Nephron (organoid): ENCODE data around the gene DNAI1.

ENCODE experiments used
- H3K27ac Mint-ChIP-seq, 3 experiments: 2 replicates each; pipeline ENCODE4 v1.8.0; 2020; ENCODE audit warnings: mixed read lengths in 3 of 3, mild to moderate bottlenecking in 2 of 3, moderate library complexity in 1 of 3
- H3K27me3 Mint-ChIP-seq: 2 replicates; pipeline ENCODE4 v1.8.0; 2021; ENCODE audit warnings: low read depth, mild to moderate bottlenecking, moderate library complexity, mixed read lengths
- H3K36me3 Mint-ChIP-seq: 2 replicates; pipeline ENCODE4 v1.8.0; 2020; ENCODE audit warnings: low read depth, mixed read lengths
- H3K4me1 Mint-ChIP-seq: 2 replicates; pipeline ENCODE4 v1.8.0; 2020; ENCODE audit warnings: mixed read lengths
- H3K4me3 Mint-ChIP-seq, 3 experiments: 2 replicates each; pipeline ENCODE4 v1.8.0; 2020; ENCODE audit warnings: mild to moderate bottlenecking in 3 of 3, mixed read lengths in 3 of 3, moderate library complexity in 2 of 3
- H3K9me3 Mint-ChIP-seq: 2 replicates; pipeline ENCODE4 v1.8.0; 2020; ENCODE audit warnings: mixed read lengths
- TF ChIP-seq, protein P1 (sequence below), 3 experiments: fragments of 200-600 bp; sonication (generic); IDR thresholded peaks; one replicate each; pipeline ENCODE4 v1.5.0; 2021; ENCODE audit warnings: antibody characterized with exemption in 3 of 3; ENCODE audit not compliant: unreplicated experiment in 3 of 3

The DNAI1 gene

DNA sequence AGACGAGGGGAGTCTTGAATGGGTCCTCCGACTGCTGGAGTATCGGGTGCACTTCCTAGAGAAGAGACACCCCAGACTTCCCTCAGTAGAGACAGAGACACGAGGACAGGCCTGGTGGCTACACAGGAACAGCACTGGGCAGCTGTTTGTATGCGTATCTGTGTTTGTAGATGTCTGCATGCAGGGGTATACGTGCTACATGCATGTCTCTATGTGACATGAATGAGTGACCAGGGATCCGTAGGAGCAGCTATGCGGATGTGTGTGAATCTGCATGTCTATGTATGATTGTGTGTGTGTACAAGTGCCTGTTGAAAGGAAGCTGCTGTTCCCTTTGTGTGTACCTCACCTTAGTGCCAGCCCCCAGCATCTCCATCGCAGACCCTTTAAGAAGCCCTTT lies 99.8 kb downstream of the DNAI1 start:
- Mint-ChIP-seq H3K36me3 (peaks cover 23% of the 10 kb centered on the region), H3K27ac (peak overlapping the region; percentile 90 to 98 (median 97)), H3K4me3 (peak overlapping the region in 2 of 3 experiments; percentile 20 to 50), H3K9me3 (no peaks in the 10 kb centered on the region), H3K27me3 (peaks cover 40% of the 10 kb centered on the region), H3K4me1 (peaks cover 84% of the 10 kb centered on the region)
- TF ChIP-seq, protein P1, sequence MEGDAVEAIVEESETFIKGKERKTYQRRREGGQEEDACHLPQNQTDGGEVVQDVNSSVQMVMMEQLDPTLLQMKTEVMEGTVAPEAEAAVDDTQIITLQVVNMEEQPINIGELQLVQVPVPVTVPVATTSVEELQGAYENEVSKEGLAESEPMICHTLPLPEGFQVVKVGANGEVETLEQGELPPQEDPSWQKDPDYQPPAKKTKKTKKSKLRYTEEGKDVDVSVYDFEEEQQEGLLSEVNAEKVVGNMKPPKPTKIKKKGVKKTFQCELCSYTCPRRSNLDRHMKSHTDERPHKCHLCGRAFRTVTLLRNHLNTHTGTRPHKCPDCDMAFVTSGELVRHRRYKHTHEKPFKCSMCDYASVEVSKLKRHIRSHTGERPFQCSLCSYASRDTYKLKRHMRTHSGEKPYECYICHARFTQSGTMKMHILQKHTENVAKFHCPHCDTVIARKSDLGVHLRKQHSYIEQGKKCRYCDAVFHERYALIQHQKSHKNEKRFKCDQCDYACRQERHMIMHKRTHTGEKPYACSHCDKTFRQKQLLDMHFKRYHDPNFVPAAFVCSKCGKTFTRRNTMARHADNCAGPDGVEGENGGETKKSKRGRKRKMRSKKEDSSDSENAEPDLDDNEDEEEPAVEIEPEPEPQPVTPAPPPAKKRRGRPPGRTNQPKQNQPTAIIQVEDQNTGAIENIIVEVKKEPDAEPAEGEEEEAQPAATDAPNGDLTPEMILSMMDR (IDR thresholded peaks at IDR 0.05; ENCODE audit: unreplicated experiment in 3 of 3), result no peak

DNA sequence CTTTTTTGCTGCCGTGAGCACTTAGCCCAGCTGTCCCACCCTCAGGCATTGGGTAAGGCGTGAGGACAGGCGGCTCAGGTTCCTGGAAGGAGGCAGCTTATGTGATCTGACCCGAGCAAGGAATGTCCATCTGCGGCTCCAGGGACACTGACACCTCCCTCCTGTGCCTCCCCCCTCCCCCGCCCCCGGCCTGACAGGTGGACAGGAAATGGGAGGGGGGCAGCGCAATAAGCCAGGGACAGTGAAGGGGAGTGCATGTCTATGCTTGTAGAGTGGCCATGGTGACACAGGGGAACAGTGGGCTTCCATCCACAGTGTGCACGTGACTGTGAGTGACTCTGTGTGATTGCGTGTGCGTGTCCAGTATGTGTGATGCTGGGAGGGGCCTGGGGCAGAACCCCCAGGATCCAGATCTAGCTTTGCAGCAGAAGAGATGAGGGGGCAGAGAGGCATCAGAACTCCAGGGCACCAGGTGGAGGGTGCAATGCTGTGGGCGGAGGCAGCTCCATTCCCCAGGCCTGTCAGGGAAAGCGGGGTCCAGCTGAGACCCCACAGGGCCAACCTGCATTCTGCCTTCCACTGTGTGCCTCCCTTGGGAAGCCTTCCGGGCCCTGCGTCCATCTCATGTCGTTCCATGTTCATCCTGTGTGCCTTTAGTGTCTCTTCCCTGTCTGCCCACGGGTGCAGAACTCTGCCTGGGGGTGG lies 100.5 kb downstream of the DNAI1 start:
- no peaks in the 10 kb centered on the region for H3K9me3 Mint-ChIP-seq
- H3K4me1 Mint-ChIP-seq, result peaks cover 86% of the 10 kb centered on the region
- H3K27ac Mint-ChIP-seq, result peak overlapping the region; percentile 90 to 98 (median 97)
- TF ChIP-seq, protein P1 (IDR thresholded peaks at IDR 0.05; ENCODE audit: unreplicated experiment in 3 of 3), result no peak
- peak overlapping the region; percentile 60 to 69 (median 60) for H3K4me3 Mint-ChIP-seq
- H3K36me3 Mint-ChIP-seq, result peaks cover 30% of the 10 kb centered on the region
- H3K27me3 Mint-ChIP-seq, result peaks cover 40% of the 10 kb centered on the region

DNA sequence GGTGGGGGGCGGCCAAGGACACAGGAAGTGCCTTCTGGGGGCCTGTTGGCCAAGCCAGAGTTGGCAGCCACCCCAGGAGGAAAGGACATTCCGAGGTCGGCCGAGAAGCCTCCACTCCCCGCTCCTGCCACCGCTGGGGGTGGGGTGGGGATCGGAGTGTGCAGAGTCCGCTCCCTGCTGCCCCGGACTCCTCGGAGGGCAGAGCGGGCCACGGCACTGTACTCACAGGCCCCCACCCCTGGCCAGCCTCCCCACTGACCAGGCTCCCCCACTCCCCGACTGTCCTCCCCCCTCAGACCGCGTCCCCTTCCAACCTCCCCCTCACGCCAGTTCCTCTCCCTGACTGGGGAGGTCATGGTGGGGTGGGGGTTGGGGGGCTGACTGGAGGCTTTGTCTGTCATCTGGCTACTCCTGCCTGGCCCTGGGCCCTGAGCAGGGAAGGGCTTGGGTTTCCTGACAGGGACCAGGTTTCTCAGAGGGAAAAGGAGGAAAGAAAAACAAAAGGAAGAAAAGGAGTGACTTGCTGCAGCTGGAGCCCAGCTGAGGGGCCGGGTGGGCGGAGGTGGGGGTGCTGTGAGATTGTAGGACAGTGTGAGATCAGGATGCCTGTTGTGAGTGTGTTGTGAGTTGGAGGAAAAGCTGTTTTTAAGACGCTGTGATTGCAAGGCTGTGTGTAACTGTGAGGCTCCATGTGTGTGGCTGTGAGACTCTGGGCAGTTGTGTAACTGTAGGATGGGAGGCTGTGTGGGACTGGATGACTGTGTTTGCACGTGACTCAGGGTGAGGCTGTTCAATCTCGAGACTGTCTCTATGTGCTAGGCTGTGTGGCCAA lies 101.2 kb downstream of the DNAI1 start:
- Mint-ChIP-seq H3K36me3 (peaks cover 37% of the 10 kb centered on the region), H3K27ac (peak overlapping the region; percentile 94 to 98 (median 95)), H3K27me3 (peaks cover 34% of the 10 kb centered on the region), H3K4me1 (peaks cover 85% of the 10 kb centered on the region), H3K9me3 (no peaks in the 10 kb centered on the region), H3K4me3 (peak overlapping the region; percentile 50 to 65 (median 62))
- TF ChIP-seq, protein P1 (IDR thresholded peaks at IDR 0.05; ENCODE audit: unreplicated experiment in 3 of 3), result no peak

DNA sequence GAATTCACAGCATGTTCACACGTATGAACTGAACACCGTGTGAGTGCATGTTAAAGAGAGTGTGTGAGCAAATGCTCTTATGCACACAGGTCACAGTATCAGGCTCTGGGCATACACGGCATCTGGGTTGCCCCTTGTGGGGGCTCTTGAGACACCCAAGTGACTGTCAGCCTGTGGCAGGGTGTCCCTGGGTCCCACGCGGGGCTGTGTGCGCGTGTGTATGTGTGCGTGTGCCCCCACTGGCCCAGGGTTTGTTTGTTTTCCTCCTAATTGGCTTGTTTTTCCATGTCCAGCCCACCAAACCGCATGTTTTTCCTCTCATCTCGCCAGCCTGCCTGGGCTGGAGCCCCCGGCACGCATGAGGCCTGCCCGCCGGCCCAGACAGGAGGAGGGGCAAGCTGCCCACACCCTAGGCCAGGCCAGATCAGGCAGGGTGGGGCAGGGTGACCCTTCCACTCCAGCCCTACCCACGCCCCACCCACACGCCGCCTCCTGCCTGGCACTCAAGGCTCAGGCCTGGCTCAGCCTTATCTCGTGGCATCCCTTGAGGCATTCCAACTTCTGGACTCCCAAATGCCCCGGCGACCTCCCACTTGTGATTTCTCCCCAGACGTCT lies 102.1 kb downstream of the DNAI1 start:
- TF ChIP-seq, protein P1 (IDR thresholded peaks at IDR 0.05; ENCODE audit: unreplicated experiment in 3 of 3), result no peak
- H3K4me1 Mint-ChIP-seq, result peaks cover 79% of the 10 kb centered on the region

DNA sequence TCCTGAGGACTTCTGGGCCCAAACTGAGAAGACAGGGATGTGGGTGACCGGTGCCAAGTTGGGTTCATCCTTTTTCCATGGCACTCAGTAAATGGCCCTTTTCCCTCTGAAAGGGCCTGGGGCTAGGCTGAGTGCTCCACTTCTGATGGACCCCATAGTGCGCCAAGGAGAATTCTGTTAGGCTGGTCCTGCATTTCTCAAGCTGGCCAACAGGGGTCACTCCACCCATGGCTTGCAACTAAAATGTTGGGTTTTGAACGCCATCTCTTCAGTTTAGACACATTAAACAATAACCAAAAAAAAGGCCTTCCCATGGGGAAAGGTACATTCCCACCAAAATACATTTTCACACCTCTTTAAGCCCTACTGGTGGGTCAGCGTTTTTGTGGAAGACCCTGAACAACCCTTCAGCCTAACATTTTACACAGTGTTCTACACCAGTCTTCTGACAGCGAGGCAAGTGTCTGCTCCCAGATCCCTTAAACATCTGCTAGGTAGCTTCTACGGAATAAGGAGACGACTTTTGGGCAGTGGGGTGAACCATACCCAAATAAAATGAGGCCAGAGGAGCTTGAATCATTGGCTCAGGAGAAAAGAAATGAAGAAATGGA lies 103.6 kb downstream of the DNAI1 start:
- peaks cover 24% of the 10 kb centered on the region for H3K27me3 Mint-ChIP-seq
- TF ChIP-seq, protein P1 (IDR thresholded peaks at IDR 0.05; ENCODE audit: unreplicated experiment in 3 of 3), result peak; percentile 39 to 56 (median 48)
- H3K4me1 Mint-ChIP-seq, result peaks cover 82% of the 10 kb centered on the region
- no peaks in the 10 kb centered on the region for H3K9me3 Mint-ChIP-seq
- no peak overlapping the region for H3K4me3 Mint-ChIP-seq
- H3K36me3 Mint-ChIP-seq, result peaks cover 37% of the 10 kb centered on the region
- peak overlapping the region in 2 of 3 experiments; percentile 0 to 98 for H3K27ac Mint-ChIP-seq

More for the DNA sequence above, 102.1 kb downstream of the DNAI1 start:
- no peaks in the 10 kb centered on the region for H3K9me3 Mint-ChIP-seq
- peak overlapping the region; percentile 37 to 51 (median 38) for H3K4me3 Mint-ChIP-seq
- H3K27ac Mint-ChIP-seq, result peak overlapping the region; percentile 94 to 98 (median 95)
- peaks cover 37% of the 10 kb centered on the region for H3K36me3 Mint-ChIP-seq
- peaks cover 32% of the 10 kb centered on the region for H3K27me3 Mint-ChIP-seq
